K562 (cell line): Measurements from ENCODE around the gene TM4SF5. TPM values are rescaled to one million over a fixed set of nuclear protein-coding genes. Genes with fewer than 3 reads are reported as not detected.

Source experiments
- ATAC-seq: fragments of 200-7000 bp; cut with Tn5 transposase; 3 replicates; pipeline ENCODE4 v1.9.1; 2020; ENCODE audit warnings: moderate library complexity
- BruUV-seq: library from RNA; stranded (reverse); fragments of 400-500 nt; replicated peaks from 2 replicates; lab custom pipeline; 2021; lab: Mats Ljungman, UMichigan
- CTCF ChIA-PET: fragments of 300-600 bp; formaldehyde crosslinking; extraction: SDS; loops from one replicate; lab custom pipeline; 2021; ENCODE audit warnings: low intra/inter-chr PET ratio; lab: Yijun Ruan, JAX
- POLR2A ChIA-PET: fragments of 300-600, 350-650 bp; sonication (Branson Sonifier 250); formaldehyde crosslinking; extraction: SDS; loops from one replicate; lab custom pipeline; 2021; ENCODE audit warnings: antibody characterized with exemption, inconsistent platforms; lab: Yijun Ruan, JAX
- DNase-seq, 4 experiments: peaks; one replicate each; pipeline versions ENCODE4 v3.0.0 to v3.0.0-alpha.2; 2011 to 2018; ENCODE audit warnings: low spot score in 3 of 4, mixed read lengths in 3 of 4; ENCODE audit errors: extremely low read depth in 1 of 4
- FAIRE-seq: peaks from 2 replicates; lab custom pipeline; 2011; peaks lifted over from hg19 to GRCh38; lab: Jason Lieb, UNC
- H2AFZ ChIP-seq: 2 replicates; pipeline ENCODE4 v1.6.0; 2011; ENCODE audit warnings: low read depth, low read length, control low read depth, inconsistent platforms
- H3K27ac ChIP-seq: fragments of 200-600 bp; 3 replicates; pipeline ENCODE4 v1.8.0; 2011; ENCODE audit warnings: low read depth, mild to moderate bottlenecking, control low read depth, inconsistent platforms, low read length, moderate library complexity, mixed read lengths; ENCODE audit errors: extremely low read depth
- H3K27me3 ChIP-seq, 2 experiments: fragments of 300-600 bp in 1 of 2; 2 replicates in 1 of 2; 3 replicates in 1 of 2; pipeline versions ENCODE4 v1.6.0 to v1.8.0; 2011; ENCODE audit warnings: inconsistent platforms in 2 of 2, low read length in 2 of 2, mild to moderate bottlenecking in 1 of 2, mixed read lengths in 1 of 2, moderate library complexity in 1 of 2; ENCODE audit not compliant: control insufficient read depth in 2 of 2, insufficient read depth in 2 of 2
- H3K36me3 ChIP-seq: fragments of 300-600 bp; 3 replicates; pipeline ENCODE4 v1.8.0; 2011; ENCODE audit warnings: mild to moderate bottlenecking, low read length, inconsistent platforms; ENCODE audit not compliant: control insufficient read depth, insufficient read depth
- H3K4me1 ChIP-seq, 2 experiments: fragments of 200-600 bp in 1 of 2; replicated peaks in 1 of 2; 2 replicates in 1 of 2; 3 replicates in 1 of 2; pipeline versions ENCODE4 v1.5.1 to v1.8.0; 2011; ENCODE audit warnings: inconsistent platforms in 2 of 2, low read length in 2 of 2, mild to moderate bottlenecking in 1 of 2, mixed read lengths in 1 of 2, moderate library complexity in 1 of 2; ENCODE audit not compliant: control insufficient read depth in 2 of 2, insufficient read depth in 2 of 2
- H3K4me2 ChIP-seq: 2 replicates; pipeline ENCODE4 v1.6.1; 2011; ENCODE audit warnings: low read length, control low read depth, inconsistent platforms, mixed read lengths; ENCODE audit not compliant: insufficient read depth
- H3K4me3 ChIP-seq: fragments of 200-600 bp; sonication (generic), shearing (Covaris generic); 2 replicates; pipeline ENCODE4 v1.5.1; 2016; ENCODE audit warnings: control low read depth, inconsistent platforms
- H3K79me2 ChIP-seq: fragments of 200-600 bp; 3 replicates; pipeline ENCODE4 v1.8.0; 2011; ENCODE audit warnings: low read length, inconsistent platforms; ENCODE audit not compliant: control insufficient read depth, insufficient read depth
- H3K9ac ChIP-seq, 2 experiments: 2 replicates each; pipeline versions ENCODE4 v1.6.0 to v1.6.1; 2011; ENCODE audit warnings: low read depth in 2 of 2, low read length in 2 of 2, control low read depth in 1 of 2, inconsistent platforms in 1 of 2, mild to moderate bottlenecking in 1 of 2, mixed read lengths in 1 of 2; ENCODE audit not compliant: insufficient read depth in 1 of 2
- H3K9me1 ChIP-seq: one replicate; pipeline ENCODE4 v1.6.0; 2011; ENCODE audit warnings: inconsistent platforms, mild to moderate bottlenecking, low read length, moderate library complexity; ENCODE audit not compliant: control insufficient read depth, insufficient read depth
- H3K9me3 ChIP-seq: replicated peaks from 2 replicates; pipeline ENCODE4 v1.5.1; 2011; ENCODE audit warnings: low read depth, low read length, inconsistent platforms; ENCODE audit not compliant: control insufficient read depth, insufficient read depth
- H4K20me1 ChIP-seq: replicated peaks from 2 replicates; pipeline ENCODE4 v1.6.1; 2011; ENCODE audit warnings: low read length, inconsistent platforms, mixed read lengths; ENCODE audit not compliant: control insufficient read depth, insufficient read depth
- CHD2 ChIP-seq: IDR thresholded peaks from 2 replicates; pipeline ENCODE4 v1.6.1; 2011; ENCODE audit warnings: low read depth, low read length
- CXXC5 ChIP-seq: fragments of 250-450 bp; sonication (Bioruptor Pico); IDR thresholded peaks from 2 replicates; pipeline ENCODE4 v1.8.0; 2022; ENCODE audit warnings: inconsistent platforms, mild to moderate bottlenecking, moderate library complexity
- DMBX1 ChIP-seq: fragments of 250-450 bp; sonication (Bioruptor Pico); IDR thresholded peaks from 2 replicates; pipeline ENCODE4 v1.8.0; 2022; ENCODE audit warnings: inconsistent platforms, mild to moderate bottlenecking, moderate library complexity, borderline replicate concordance
- FOXA1 ChIP-seq: fragments of 450-650 bp; IDR thresholded peaks from 2 replicates; pipeline ENCODE4 v1.6.1; 2016; ENCODE audit warnings: mild to moderate bottlenecking, borderline replicate concordance
- GATAD2B ChIP-seq: fragments of 450-650 bp; IDR thresholded peaks from 2 replicates; pipeline ENCODE4 v1.6.1; 2017; ENCODE audit warnings: mild to moderate bottlenecking, borderline replicate concordance
- KDM5B ChIP-seq: fragments of 200-600 bp; sonication (generic); IDR thresholded peaks from 2 replicates; pipeline ENCODE4 v1.6.1; 2012; ENCODE audit warnings: low read depth, mild to moderate bottlenecking, moderate library complexity, low read length, control low read depth, inconsistent platforms; ENCODE audit not compliant: insufficient replicate concordance
- MAZ ChIP-seq, 2 experiments: fragments of 450-650 bp in 1 of 2; sonication (generic) in 1 of 2; formaldehyde crosslinking; IDR thresholded peaks in 1 of 2; conservative IDR thresholded peaks in 1 of 2; 2 replicates each; pipeline versions ENCODE4 v1.4.0 to v1.5.0; 2020; ENCODE audit warnings: mild to moderate bottlenecking in 1 of 2, missing genetic modification reagents in 1 of 2
- PHF8 ChIP-seq: fragments of 200-600 bp; sonication (generic); IDR thresholded peaks from 2 replicates; pipeline ENCODE4 v1.6.1; 2012; ENCODE audit warnings: mixed run types, mild to moderate bottlenecking, inconsistent platforms, low read length, moderate library complexity, borderline replicate concordance
- POLR2G ChIP-seq: fragments of 200-400 bp; formaldehyde crosslinking; IDR thresholded peaks from 2 replicates; pipeline ENCODE4 v1.6.1; 2017; ENCODE audit warnings: low read depth, mild to moderate bottlenecking, antibody characterized with exemption, low read length, moderate library complexity
- RB1 ChIP-seq: fragments of 450-650 bp; IDR thresholded peaks from 2 replicates; pipeline ENCODE4 v1.6.1; 2017; ENCODE audit warnings: low read depth, mild to moderate bottlenecking
- RBFOX2 ChIP-seq: fragments of 200-400 bp; formaldehyde crosslinking; IDR thresholded peaks from 2 replicates; pipeline ENCODE4 v1.6.1; 2017; ENCODE audit warnings: low read depth, mild to moderate bottlenecking, low read length, moderate library complexity
- RBM25 ChIP-seq: fragments of 200-400 bp; formaldehyde crosslinking; IDR thresholded peaks from 2 replicates; pipeline ENCODE4 v1.6.1; 2018; ENCODE audit warnings: low read length, low read depth, moderate library complexity; ENCODE audit not compliant: severe bottlenecking
- RNF219 ChIP-seq: fragments of 250-450 bp; sonication (Bioruptor Pico); IDR thresholded peaks from 2 replicates; pipeline ENCODE4 v1.5.0; 2022; ENCODE audit warnings: mild to moderate bottlenecking
- SAP30 ChIP-seq: fragments of 200-600 bp; sonication (generic); IDR thresholded peaks from 2 replicates; pipeline ENCODE4 v1.6.1; 2012; ENCODE audit warnings: borderline replicate concordance, low read depth, mild to moderate bottlenecking, moderate library complexity, low read length, control low read depth, inconsistent platforms; ENCODE audit not compliant: insufficient read depth, poor library complexity, severe bottlenecking
- U2AF2 ChIP-seq: fragments of 200-400 bp; formaldehyde crosslinking; optimal IDR thresholded peaks from 2 replicates; pipeline ENCODE3; 2017; ENCODE audit warnings: low read depth, mild to moderate bottlenecking, low read length
- ZBTB7A ChIP-seq: IDR thresholded peaks from 2 replicates; pipeline ENCODE4 v1.6.1; 2011; ENCODE audit warnings: low read depth, mild to moderate bottlenecking, low read length, moderate library complexity, borderline replicate concordance; ENCODE audit not compliant: control insufficient read depth
- WGBS: fragments of 100-300 bp; shearing (Covaris generic); methylation state at CpG from one replicate; pipeline ENCODE4 v1.1.6; 2016; ENCODE audit warnings: low coverage, mixed read lengths; ENCODE audit not compliant: insufficient coverage; ENCODE audit errors: missing lambda C conversion rate; 5-methylcytosine and 5-hydroxymethylcytosine counted together
- in situ Hi-C: fragments of 300-500 bp; cut with MboI; formaldehyde crosslinking; loops from 4 replicates; pipeline ENCODE4 v1.15.0; 2018; ENCODE audit warnings: inconsistent platforms, mixed read lengths
- intact Hi-C: fragments of 100-400 bp; cut with micrococcal nuclease; formaldehyde crosslinking; loops from 2 replicates; pipeline ENCODE4 v1.14.2; 2022
- polyA plus RNA-seq, 8 experiments: library from polyadenylated mRNA; depleted of rRNA in 4 of 8; stranded (reverse) in 5 of 8; unstranded in 3 of 8; fragments of >200 nt; fragmentation: Nextera tagmentation in 2 of 8; fragmentation: Illumina TruSeq in 1 of 8; extraction: Ambion mirVana in 2 of 8; extraction: Trizol in 1 of 8; gene quantifications; 2 replicates each; pipeline versions ENCODE4 v1.2.1 to v1.2.3, GENCODE V29; 2011 to 2014; ENCODE audit warnings: inconsistent platforms in 1 of 8, missing spikeins in 1 of 8
- total RNA-seq, 7 experiments: library from RNA; depleted of rRNA in 6 of 7; stranded (reverse); fragments of >200 nt in 6 of 7; fragmentation: Illumina TruSeq in 2 of 7; extraction: Trizol in 2 of 7; gene quantifications; 2 replicates each; pipeline versions ENCODE4 v1.2.1 to v1.2.3, GENCODE V29; 2011 to 2021; ENCODE audit warnings: low replicate concordance in 1 of 7
- TF ChIP-seq, protein P1 (sequence below): fragments of 200-800 bp; sonication (Bioruptor generic); IDR thresholded peaks from 2 replicates; pipeline ENCODE4 v1.6.1; 2017; ENCODE audit warnings: missing genetic modification characterization, missing compliant biosample characterization

Gene TM4SF5
- total and polyA plus RNA-seq, 9 of the 15 experiments (the other 6 are each of a cell fraction or from before 2014, with no cell fraction given), result not detected

DNA sequence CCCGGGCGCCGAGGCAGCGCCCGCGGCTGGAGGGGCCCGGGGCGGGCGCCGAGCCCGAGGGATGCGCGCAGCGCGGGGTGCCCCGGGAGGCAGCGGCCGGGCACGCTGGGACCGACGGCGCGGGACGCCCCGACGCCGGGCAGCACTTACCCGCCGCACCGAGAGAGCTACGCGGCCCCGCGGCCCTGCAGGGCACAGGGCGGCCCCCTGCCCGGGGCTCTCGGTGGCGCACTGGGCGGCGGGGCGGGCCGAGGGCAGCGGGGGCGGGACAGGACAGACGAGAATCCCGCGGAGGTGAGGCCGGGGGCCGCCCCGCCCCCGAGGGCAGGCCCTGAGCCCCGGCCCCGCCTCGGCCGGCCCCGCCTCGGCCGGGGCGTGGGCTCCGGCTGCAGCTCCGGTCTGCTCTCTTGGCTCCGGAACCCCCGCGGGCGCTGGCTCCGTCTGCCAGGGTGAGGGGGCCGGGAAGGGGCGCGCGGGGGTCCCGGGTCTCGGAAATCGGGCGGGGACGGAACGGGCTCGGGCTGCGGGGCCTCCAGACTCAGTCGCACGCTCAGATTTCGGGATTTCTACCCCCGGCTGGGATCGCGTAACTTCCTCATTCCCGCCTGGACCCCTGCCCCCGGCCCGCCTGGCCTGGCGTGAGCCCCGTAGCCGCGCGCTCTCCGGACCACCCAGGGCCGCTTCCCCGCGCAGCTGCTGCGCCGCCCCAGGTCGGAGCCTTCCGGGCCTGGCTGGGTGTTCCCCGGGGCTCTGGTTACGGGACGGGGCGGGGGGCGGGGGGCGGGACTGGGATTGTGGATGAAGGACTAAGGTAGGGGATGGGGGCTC is 35.3 kb downstream of the TM4SF5 start, which contains the start of gene PLD2:
PLD2 (plus strand) TSS at position 376 of the 828 bp plus-strand sequence. CDS start 621 bp downstream, outside the sequence.
- Histone ChIP-seq H3K9me1 (no peaks in the 10 kb centered on the region), H3K9ac (peak within 1 kb of the TSS; percentile 56 to 92), H3K4me2 (peak within 1 kb of the TSS; percentile 78), H3K79me2 (no peaks in the 10 kb centered on the region), H3K9me3 (no peaks in the 10 kb centered on the region), H2AFZ (peak within 1 kb of the TSS; percentile 79), H3K4me1 (peaks cover 3 to 22% of the 10 kb centered on the region in 2 experiments; a peak in 3 of 5 replicates), H3K27me3 (no peaks in the 10 kb centered on the region), H3K27ac (no peak within 1 kb of the TSS; the same call in 2 of the 3 replicates), H3K4me3 (peak within 1 kb of the TSS; percentile 52), H4K20me1 (no peaks in the 10 kb centered on the region; the same call in 1 of the 2 replicates), H3K36me3 (no peaks in the 10 kb centered on the region)
- 0% methylated on average over 22 of the region's 106 CpGs for WGBS
- ChIA-PET CTCF (no interaction called here), POLR2A (interaction anchor here (0.6 kb wide), 3 partner anchors 70 to 303 kb away, joined by 3 to 4 read pairs (median 3); no protein-coding TSS in a partner anchor)
- intact Hi-C loops, result no loop called here
- peak; percentile 84 to 96 (median 96) for DNase-seq
- peak; percentile 15 for FAIRE-seq
- peak; percentile 100 for ATAC-seq
- no TSS peak for BruUV-seq
- in situ Hi-C loops, result no loop called here
- TF ChIP-seq FOXA1 (no peak), RB1 (peak; percentile 37; the same call in 1 of the 2 replicates), MAZ (CRISPR knock-in tag; conservative IDR thresholded peaks at IDR 0.05 in 1 of 2, IDR thresholded peaks at IDR 0.05 in 1 of 2) (peak in 1 of 2 experiments; percentile 35; a peak in 1 of 4 replicates), RBM25 (peak; percentile 48), RNF219 (CRISPR knock-in tag) (no peak), GATAD2B (peak; percentile 52; the same call in 1 of the 2 replicates), PHF8 (peak; percentile 62; the same call in 1 of the 2 replicates), DMBX1 (CRISPR knock-in tag) (no peak), ZBTB7A (peak; percentile 76; the same call in 1 of the 2 replicates), POLR2G (peak; percentile 73), SAP30 (peak; percentile 21), CHD2 (peak; percentile 85), KDM5B (peak; percentile 20), CXXC5 (CRISPR knock-in tag) (peak; percentile 55), RBFOX2 (peak; percentile 50), U2AF2 (no peak)
- TF ChIP-seq, protein P1, sequence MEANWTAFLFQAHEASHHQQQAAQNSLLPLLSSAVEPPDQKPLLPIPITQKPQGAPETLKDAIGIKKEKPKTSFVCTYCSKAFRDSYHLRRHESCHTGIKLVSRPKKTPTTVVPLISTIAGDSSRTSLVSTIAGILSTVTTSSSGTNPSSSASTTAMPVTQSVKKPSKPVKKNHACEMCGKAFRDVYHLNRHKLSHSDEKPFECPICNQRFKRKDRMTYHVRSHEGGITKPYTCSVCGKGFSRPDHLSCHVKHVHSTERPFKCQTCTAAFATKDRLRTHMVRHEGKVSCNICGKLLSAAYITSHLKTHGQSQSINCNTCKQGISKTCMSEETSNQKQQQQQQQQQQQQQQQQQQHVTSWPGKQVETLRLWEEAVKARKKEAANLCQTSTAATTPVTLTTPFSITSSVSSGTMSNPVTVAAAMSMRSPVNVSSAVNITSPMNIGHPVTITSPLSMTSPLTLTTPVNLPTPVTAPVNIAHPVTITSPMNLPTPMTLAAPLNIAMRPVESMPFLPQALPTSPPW, result peak; percentile 65
